DOHH2 (cell line): ENCODE results near the gene RTN4IP1.

ENCODE experiments used
- H3F3A ChIP-seq: fragments of 200-600 bp; sonication (generic), shearing (Covaris generic); 2 replicates; pipeline ENCODE4 v1.6.0; 2016; ENCODE audit warnings: antibody characterized with exemption, mild to moderate bottlenecking; ENCODE audit not compliant: control insufficient read depth, insufficient read depth
- H3K27ac ChIP-seq: fragments of 200-600 bp; sonication (generic); 2 replicates; pipeline ENCODE4 v1.5.1; 2014; ENCODE audit warnings: low read depth, mild to moderate bottlenecking, low read length, moderate library complexity
- H3K27me3 ChIP-seq: fragments of 200-600 bp; sonication (generic); 2 replicates; pipeline ENCODE4 v1.6.1; 2014; ENCODE audit warnings: mild to moderate bottlenecking, low read length, mixed read lengths; ENCODE audit not compliant: control insufficient read depth
- H3K36me3 ChIP-seq: fragments of 200-600 bp; sonication (generic); 2 replicates; pipeline ENCODE4 v1.6.1; 2014; ENCODE audit warnings: mild to moderate bottlenecking, low read length, moderate library complexity, mixed read lengths; ENCODE audit not compliant: control insufficient read depth
- H3K4me1 ChIP-seq: fragments of 200-600 bp; sonication (generic); 2 replicates; pipeline ENCODE4 v1.6.1; 2014; ENCODE audit warnings: mild to moderate bottlenecking, low read length, mixed read lengths; ENCODE audit not compliant: control insufficient read depth
- H3K4me2 ChIP-seq: fragments of 200-600 bp; sonication (generic); 2 replicates; pipeline ENCODE4 v1.6.0; 2014; ENCODE audit warnings: mild to moderate bottlenecking, low read length, moderate library complexity
- H3K4me3 ChIP-seq: fragments of 200-600 bp; sonication (generic); 2 replicates; pipeline ENCODE4 v1.5.1; 2014; ENCODE audit warnings: mild to moderate bottlenecking, low read length, mixed read lengths
- H3K79me2 ChIP-seq: fragments of 200-600 bp; sonication (generic); 2 replicates; pipeline ENCODE4 v1.6.1; 2014; ENCODE audit warnings: mild to moderate bottlenecking, low read length, mixed read lengths; ENCODE audit not compliant: control insufficient read depth
- H3K9me2 ChIP-seq: fragments of 200-600 bp; sonication (generic); replicated peaks from 2 replicates; pipeline ENCODE4 v1.6.1; 2014; ENCODE audit warnings: mild to moderate bottlenecking, low read length, mixed read lengths; ENCODE audit not compliant: control insufficient read depth
- H3K9me3 ChIP-seq: fragments of 200-600 bp; sonication (generic); 2 replicates; pipeline ENCODE4 v1.6.1; 2014; ENCODE audit warnings: antibody characterized with exemption, low read length, mixed read lengths; ENCODE audit not compliant: control insufficient read depth, insufficient read depth
- H4K20me1 ChIP-seq: fragments of 200-600 bp; sonication (generic); 2 replicates; pipeline ENCODE4 v1.6.0; 2014; ENCODE audit warnings: low read depth, mild to moderate bottlenecking, antibody characterized with exemption, low read length, moderate library complexity; ENCODE audit not compliant: control insufficient read depth, insufficient read depth
- EZH2phosphoT487 ChIP-seq: fragments of 200-600 bp; sonication (generic); IDR thresholded peaks from 2 replicates; pipeline ENCODE4 v1.6.1; 2017; ENCODE audit warnings: borderline replicate concordance, mild to moderate bottlenecking, antibody characterized with exemption, low read length, moderate library complexity, mixed read lengths
- TF ChIP-seq, protein P1 (sequence below): fragments of 200-600 bp; sonication (generic); IDR thresholded peaks from one replicate; pipeline ENCODE4 v1.5.1; 2014; ENCODE audit warnings: antibody characterized with exemption, mild to moderate bottlenecking, low read depth, low read length; ENCODE audit not compliant: poor library complexity, severe bottlenecking

The RTN4IP1 gene

DNA sequence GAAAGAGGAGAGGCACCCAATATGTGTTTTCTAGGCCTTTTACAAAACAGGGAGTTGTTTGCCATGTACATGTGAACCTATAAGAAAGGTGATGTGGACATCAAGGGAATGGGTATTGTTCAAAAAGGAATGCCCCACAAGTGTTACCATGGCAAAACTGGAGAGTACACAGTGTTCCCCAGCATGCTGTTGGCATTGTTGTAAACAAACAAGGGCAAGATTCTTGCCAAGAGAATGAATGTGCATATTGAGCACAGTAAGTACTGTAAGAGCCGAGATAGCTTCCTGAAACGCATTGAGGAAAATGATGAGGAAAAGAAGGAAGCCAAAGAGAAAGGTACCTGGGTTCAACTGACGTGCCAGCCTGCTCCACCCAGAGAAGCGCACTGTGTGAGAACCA is 13.2 kb upstream of the RTN4IP1 start:
- Histone ChIP-seq H3K27me3 (no peaks in the 10 kb centered on the region), H3K36me3 (peaks cover 81% of the 10 kb centered on the region), H3K9me3 (no peaks in the 10 kb centered on the region), H3F3A (peaks cover 9% of the 10 kb centered on the region), H3K79me2 (peaks cover 56% of the 10 kb centered on the region), H4K20me1 (no peaks in the 10 kb centered on the region), H3K4me1 (peaks cover 58% of the 10 kb centered on the region), H3K27ac (no peak overlapping the region), H3K4me2 (no peak overlapping the region), H3K9me2 (no peaks in the 10 kb centered on the region), H3K4me3 (no peak overlapping the region)
- TF ChIP-seq, protein P1, sequence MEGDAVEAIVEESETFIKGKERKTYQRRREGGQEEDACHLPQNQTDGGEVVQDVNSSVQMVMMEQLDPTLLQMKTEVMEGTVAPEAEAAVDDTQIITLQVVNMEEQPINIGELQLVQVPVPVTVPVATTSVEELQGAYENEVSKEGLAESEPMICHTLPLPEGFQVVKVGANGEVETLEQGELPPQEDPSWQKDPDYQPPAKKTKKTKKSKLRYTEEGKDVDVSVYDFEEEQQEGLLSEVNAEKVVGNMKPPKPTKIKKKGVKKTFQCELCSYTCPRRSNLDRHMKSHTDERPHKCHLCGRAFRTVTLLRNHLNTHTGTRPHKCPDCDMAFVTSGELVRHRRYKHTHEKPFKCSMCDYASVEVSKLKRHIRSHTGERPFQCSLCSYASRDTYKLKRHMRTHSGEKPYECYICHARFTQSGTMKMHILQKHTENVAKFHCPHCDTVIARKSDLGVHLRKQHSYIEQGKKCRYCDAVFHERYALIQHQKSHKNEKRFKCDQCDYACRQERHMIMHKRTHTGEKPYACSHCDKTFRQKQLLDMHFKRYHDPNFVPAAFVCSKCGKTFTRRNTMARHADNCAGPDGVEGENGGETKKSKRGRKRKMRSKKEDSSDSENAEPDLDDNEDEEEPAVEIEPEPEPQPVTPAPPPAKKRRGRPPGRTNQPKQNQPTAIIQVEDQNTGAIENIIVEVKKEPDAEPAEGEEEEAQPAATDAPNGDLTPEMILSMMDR, result no peak
- no peak for TF ChIP-seq EZH2phosphoT487

- Histone ChIP-seq H3K4me1 (peaks cover 59% of the 10 kb centered on the region), H3K4me3 (peak overlapping the region; percentile 48), H3K79me2 (peaks cover 66% of the 10 kb centered on the region), H3K9me3 (no peaks in the 10 kb centered on the region), H3K27ac (peak overlapping the region; percentile 93), H3K27me3 (no peaks in the 10 kb centered on the region; the same call in 1 of the 2 replicates), H3F3A (peaks cover 12% of the 10 kb centered on the region), H3K36me3 (peaks cover 80% of the 10 kb centered on the region), H4K20me1 (no peaks in the 10 kb centered on the region), H3K9me2 (no peaks in the 10 kb centered on the region), H3K4me2 (peak overlapping the region; percentile 77)
- TF ChIP-seq, protein P1, result no peak
- no peak for TF ChIP-seq EZH2phosphoT487
Observed at GRCh38 chr6:106639812-106640211, 10.5 kb upstream of the RTN4IP1 start.

DNA sequence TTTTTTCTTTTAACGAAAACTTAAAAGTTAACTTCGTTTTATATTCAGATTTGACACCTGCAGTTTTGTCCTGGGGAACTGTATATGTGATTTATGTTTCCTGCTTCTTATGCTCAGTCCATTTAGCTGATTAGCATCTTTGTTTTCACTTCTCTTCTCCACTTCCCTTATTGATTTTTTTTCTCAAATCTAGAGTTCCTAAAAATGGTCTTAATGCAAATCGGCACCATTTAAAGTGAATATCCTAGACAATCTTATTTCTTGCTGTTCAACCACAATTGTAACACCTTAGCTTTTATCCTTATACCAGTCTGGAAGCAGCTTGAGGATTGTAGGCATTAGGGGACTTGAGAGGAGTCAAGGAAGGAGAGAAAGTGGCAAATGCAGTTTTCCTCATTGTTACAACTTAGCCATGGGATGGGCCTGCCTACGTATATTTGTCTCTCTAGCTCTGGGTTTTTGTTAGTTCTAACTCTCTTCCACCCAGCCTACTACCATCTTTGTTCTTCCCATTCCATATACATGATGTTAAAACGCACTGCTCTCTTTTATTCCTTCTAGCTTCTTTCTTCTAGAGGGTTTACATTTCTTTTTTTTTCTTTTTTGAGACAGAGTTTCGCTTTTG is 8.5 kb upstream of the RTN4IP1 start:
- TF ChIP-seq EZH2phosphoT487, result no peak
- TF ChIP-seq, protein P1, result no peak
- Histone ChIP-seq H3K9me3 (no peaks in the 10 kb centered on the region), H3F3A (peaks cover 14% of the 10 kb centered on the region), H3K4me2 (peak overlapping the region; percentile 77), H3K36me3 (peaks cover 70% of the 10 kb centered on the region), H3K27me3 (no peaks in the 10 kb centered on the region; the same call in 1 of the 2 replicates), H3K27ac (peak overlapping the region; percentile 93), H3K79me2 (peaks cover 82% of the 10 kb centered on the region), H3K4me3 (peak overlapping the region; percentile 64), H4K20me1 (no peaks in the 10 kb centered on the region), H3K4me1 (peaks cover 76% of the 10 kb centered on the region), H3K9me2 (no peaks in the 10 kb centered on the region)
